IPS-20b (cell line): ENCODE data around the gene DDX55.
"Not testable (repeated sequence)": the region's sequence is repeated elsewhere in the genome, so short reads cannot be mapped to it uniquely, and the experiment has no call there.

ENCODE experiments used
- H3K27ac ChIP-seq: one replicate; pipeline ENCODE4 v1.5.1; 2013; ENCODE audit warnings: low read length
- H3K27me3 ChIP-seq: 2 replicates; pipeline ENCODE4 v1.6.1; 2013; ENCODE audit warnings: mild to moderate bottlenecking, low read length, inconsistent platforms; ENCODE audit not compliant: insufficient read depth
- H3K36me3 ChIP-seq: 2 replicates; pipeline ENCODE4 v1.6.1; 2013; ENCODE audit warnings: low read depth, mild to moderate bottlenecking, inconsistent platforms, low read length, moderate library complexity; ENCODE audit not compliant: insufficient read depth
- H3K4me1 ChIP-seq: 2 replicates; pipeline ENCODE4 v1.6.1; 2013; ENCODE audit warnings: mild to moderate bottlenecking, control low read depth, inconsistent platforms, low read length, moderate library complexity; ENCODE audit not compliant: insufficient read depth
- H3K4me3 ChIP-seq: 2 replicates; pipeline ENCODE4 v1.5.1; 2013; ENCODE audit warnings: mild to moderate bottlenecking, low read length, inconsistent platforms
- H3K9ac ChIP-seq: 2 replicates; pipeline ENCODE4 v1.6.1; 2013; ENCODE audit warnings: low read depth, mild to moderate bottlenecking, inconsistent platforms, low read length, moderate library complexity
- H3K9me3 ChIP-seq: 2 replicates; pipeline ENCODE4 v1.6.1; 2013; ENCODE audit warnings: mild to moderate bottlenecking, low read depth, low read length, inconsistent platforms; ENCODE audit not compliant: insufficient read depth

Gene DDX55, protein sequence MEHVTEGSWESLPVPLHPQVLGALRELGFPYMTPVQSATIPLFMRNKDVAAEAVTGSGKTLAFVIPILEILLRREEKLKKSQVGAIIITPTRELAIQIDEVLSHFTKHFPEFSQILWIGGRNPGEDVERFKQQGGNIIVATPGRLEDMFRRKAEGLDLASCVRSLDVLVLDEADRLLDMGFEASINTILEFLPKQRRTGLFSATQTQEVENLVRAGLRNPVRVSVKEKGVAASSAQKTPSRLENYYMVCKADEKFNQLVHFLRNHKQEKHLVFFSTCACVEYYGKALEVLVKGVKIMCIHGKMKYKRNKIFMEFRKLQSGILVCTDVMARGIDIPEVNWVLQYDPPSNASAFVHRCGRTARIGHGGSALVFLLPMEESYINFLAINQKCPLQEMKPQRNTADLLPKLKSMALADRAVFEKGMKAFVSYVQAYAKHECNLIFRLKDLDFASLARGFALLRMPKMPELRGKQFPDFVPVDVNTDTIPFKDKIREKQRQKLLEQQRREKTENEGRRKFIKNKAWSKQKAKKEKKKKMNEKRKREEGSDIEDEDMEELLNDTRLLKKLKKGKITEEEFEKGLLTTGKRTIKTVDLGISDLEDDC

DNA sequence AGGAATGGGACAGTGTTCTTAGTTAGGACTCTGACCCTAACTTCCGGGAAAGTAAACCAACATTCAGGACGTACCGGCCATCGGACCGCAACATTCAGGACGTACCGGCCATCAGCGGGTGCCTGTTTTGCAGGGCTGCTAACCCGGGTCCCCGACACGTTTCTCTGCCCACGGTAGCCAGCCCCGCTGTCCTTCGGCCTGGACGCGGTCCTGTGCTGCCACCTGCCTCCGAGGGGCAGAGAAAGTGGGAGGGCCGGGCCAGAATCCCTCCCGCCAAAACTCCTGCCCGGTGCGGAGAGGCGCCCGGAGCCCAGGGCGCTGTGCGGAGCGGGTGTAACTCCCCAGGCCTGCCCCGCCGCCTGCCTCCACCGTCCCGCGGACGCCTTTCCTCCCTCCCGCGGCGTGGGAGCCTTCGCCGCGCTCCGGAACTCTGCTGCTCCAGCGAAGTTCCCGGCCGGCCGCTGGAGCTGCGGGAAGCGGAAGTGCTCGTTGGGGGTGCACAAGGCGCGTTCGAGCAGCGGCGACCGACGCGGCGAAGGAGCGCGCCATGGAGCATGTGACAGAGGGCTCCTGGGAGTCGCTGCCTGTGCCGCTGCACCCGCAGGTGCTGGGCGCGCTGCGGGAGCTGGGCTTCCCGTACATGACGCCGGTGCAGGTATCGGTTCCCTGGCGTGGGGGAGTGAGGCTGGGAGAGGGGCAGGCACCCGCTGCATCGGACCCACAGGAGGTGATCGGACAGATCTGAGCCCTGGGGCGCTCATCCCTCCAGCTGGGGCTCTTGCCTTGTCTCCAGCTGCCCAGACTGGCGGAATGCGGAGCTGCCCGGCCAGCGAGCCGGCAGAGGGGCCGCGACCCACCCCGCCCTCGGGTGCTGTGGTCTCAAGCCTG lies at the start of gene DDX55:
DDX55 (plus strand) TSS at position 498 of the 888 bp plus-strand sequence; CDS start at position 548, 50 bp downstream.
- Histone ChIP-seq H3K36me3 (peaks cover 54% of the 10 kb centered on the region), H3K9me3 (no peaks in the 10 kb centered on the region), H3K4me3 (peak within 1 kb of the TSS; percentile 98)

DNA sequence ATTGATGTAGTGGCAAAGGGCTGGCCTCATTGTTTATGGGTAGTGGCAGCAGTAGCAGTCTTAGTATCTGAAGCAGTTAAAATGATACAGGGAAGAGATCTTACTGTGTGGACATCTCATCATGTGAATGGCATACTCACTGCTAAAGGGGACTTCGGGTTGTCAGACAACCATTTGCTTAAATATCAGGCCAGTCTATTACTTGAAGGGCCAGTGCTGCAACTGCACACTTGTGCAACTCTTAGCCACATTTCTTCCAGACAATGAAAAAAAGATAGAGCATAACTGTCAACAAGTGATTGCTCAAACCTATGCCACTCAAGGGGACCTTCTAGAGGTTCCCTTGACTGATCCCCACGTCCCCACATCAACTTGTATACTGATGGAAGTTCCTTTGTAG lies 47.8 kb upstream of the DDX55 start:
- not testable (repeated sequence) for H3K9me3 ChIP-seq, H3K36me3 ChIP-seq, H3K4me3 ChIP-seq, H3K27ac ChIP-seq, H3K27me3 ChIP-seq, H3K4me1 ChIP-seq, H3K9ac ChIP-seq

More for the DNA sequence above, at the start of gene DDX55:
- H3K27me3 ChIP-seq = no peaks in the 10 kb centered on the region
- peak within 1 kb of the TSS; percentile 95 for H3K9ac ChIP-seq
- H3K27ac ChIP-seq = peak within 1 kb of the TSS; percentile 83
- no peaks in the 10 kb centered on the region for H3K4me1 ChIP-seq

DNA sequence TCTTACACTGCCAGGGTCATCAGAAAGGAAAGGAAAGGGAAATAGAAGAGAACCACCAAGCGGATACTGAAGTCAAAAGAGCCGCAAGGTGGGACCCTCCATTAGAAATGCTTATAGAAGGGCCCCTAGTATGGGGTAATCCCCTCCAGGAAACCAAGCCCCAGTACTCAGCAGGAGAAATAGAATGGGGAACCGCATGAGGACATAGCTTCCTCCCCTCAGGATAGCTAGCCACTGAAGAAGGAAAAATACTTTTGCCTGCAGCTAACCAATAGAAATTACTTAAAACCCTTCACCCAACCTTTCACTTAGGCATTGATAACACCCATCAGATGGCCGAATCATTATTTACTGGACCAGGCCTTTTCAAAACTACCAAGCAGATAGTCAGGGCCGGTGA lies 47.1 kb upstream of the DDX55 start:
- H3K9me3 ChIP-seq, H3K27ac ChIP-seq, H3K4me1 ChIP-seq, H3K4me3 ChIP-seq, H3K9ac ChIP-seq, H3K27me3 ChIP-seq, H3K36me3 ChIP-seq: not testable (repeated sequence)

DNA sequence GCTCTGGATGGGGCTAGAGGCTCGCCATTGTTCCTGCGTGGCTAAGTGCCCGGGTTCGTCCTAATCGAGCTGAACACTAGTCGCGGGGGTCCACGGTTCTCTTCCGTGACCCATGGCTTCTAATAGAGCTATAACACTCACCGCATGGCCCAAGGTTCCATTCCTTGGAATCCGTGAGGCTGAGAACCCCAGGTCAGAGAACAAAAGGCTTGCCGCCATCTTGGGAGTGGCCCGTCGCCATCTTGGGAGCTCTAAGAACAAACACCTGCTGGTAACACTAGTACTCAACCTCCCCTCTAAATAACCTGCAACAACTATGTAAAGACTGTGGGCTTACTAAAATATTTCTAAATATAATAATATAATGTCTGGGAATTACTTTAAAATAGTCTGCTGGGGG lies 43.4 kb upstream of the DDX55 start:
- H3K27ac ChIP-seq, H3K9ac ChIP-seq, H3K36me3 ChIP-seq, H3K27me3 ChIP-seq, H3K9me3 ChIP-seq, H3K4me3 ChIP-seq, H3K4me1 ChIP-seq: not testable (repeated sequence)

DNA sequence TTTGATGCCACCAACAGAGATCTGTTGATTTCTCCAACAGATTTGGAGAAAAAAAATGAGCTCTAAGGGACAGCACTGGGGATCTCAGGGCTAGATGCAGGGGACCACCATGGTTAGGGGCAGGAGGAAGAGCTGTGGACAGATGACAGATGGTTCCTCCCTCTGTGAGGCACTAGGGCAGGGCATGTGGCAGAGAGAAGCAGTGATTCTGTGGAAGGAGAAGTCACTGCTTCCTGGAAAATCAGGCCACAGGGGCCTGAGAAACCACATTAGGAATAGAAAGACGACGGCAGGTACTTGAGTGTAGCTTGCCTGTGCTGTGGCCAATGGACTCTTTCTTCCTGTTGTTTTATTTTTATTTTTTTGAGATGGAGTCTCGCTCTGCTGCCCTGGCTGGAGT lies 42.4 kb upstream of the DDX55 start:
- no peak overlapping the region for H3K27ac ChIP-seq
- H3K4me1 ChIP-seq = no peaks in the 10 kb centered on the region
- no peak overlapping the region for H3K4me3 ChIP-seq
- H3K27me3 ChIP-seq = no peaks in the 10 kb centered on the region
- no peaks in the 10 kb centered on the region for H3K9me3 ChIP-seq
- H3K9ac ChIP-seq = no peak overlapping the region
- H3K36me3 ChIP-seq = no peaks in the 10 kb centered on the region

DNA sequence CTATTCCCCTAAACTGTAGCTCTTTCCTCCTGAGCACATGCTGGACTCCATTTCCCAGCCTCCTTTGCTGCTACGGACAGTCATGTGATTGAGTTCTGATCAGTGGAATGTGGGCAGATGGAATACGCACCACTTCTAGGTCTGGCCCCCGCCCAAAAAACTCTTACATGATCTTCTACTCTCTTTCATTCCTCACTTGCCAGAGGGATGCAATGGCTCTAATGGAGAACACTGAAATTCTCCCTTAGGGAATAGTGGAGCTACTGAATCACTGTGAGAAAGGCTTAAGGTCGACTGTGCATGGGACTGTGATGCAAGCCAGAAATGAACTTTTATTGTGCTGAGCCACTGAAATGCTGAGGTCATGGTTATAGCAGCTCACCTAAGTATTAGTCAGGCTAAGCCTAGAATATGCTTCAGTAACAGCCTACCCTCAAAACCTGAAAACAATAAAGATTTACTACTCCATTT lies 30.5 kb upstream of the DDX55 start:
- no peaks in the 10 kb centered on the region; the same call in 1 of the 2 replicates for H3K9me3 ChIP-seq
- no peak overlapping the region for H3K27ac ChIP-seq
- peak overlapping the region; percentile 9; the same call in 1 of the 2 replicates for H3K4me3 ChIP-seq

DNA sequence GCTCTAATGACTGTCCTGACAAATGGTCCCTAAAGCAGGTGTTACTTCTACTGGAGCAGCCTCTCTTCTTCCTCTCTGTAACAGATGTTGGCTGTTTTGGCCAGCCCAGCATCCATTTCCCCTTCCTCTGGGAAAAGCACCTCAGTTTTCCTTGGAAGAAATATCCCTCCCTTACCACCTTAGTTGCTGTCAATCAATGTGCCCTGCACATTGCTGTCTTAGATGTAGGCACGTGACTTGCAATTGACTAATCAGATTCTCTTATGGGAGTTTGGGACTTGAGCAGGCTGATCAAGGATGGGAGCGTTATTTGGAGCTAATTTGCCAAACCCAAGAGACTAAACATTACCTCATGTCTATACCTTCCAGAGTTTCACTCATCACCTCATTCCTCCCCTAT lies 29.5 kb upstream of the DDX55 start:
- H3K27ac ChIP-seq = no peak overlapping the region
- H3K36me3 ChIP-seq = no peaks in the 10 kb centered on the region
- H3K27me3 ChIP-seq = no peaks in the 10 kb centered on the region
- H3K9ac ChIP-seq = no peak overlapping the region
- H3K4me3 ChIP-seq = no peak overlapping the region
- H3K9me3 ChIP-seq = no peaks in the 10 kb centered on the region; the same call in 1 of the 2 replicates
- H3K4me1 ChIP-seq = peaks cover 4% of the 10 kb centered on the region; the same call in 1 of the 2 replicates

More for the DNA sequence above, 30.5 kb upstream of the DDX55 start:
- H3K27me3 ChIP-seq = no peaks in the 10 kb centered on the region
- H3K36me3 ChIP-seq = no peaks in the 10 kb centered on the region
- no peak overlapping the region for H3K9ac ChIP-seq
- H3K4me1 ChIP-seq = peaks cover 4% of the 10 kb centered on the region; the same call in 1 of the 2 replicates

DNA sequence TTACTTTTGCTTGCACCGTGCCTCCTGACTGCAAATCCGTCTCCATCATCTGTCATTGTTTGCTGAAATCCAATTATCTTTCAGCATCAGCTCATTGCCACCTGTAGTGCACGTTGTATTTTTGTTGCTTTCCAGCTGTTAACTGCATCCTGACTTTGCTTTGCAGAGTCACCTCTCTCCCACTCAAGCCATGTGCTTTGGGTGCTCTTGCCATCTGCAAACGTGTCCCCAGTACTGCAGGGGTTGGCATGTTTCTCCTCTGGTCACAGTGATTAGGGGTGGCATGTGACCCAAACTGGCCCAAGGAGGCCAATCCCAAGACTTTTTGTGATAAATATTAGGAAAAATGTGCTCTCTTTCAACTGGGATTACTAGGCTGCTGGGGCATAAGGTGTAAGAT lies 28.0 kb upstream of the DDX55 start:
- Histone ChIP-seq H3K27ac (no peak overlapping the region), H3K36me3 (no peaks in the 10 kb centered on the region), H3K9ac (no peak overlapping the region), H3K9me3 (no peaks in the 10 kb centered on the region; the same call in 1 of the 2 replicates), H3K4me1 (peaks cover 4% of the 10 kb centered on the region; the same call in 1 of the 2 replicates), H3K27me3 (no peaks in the 10 kb centered on the region), H3K4me3 (no peak overlapping the region)

DNA sequence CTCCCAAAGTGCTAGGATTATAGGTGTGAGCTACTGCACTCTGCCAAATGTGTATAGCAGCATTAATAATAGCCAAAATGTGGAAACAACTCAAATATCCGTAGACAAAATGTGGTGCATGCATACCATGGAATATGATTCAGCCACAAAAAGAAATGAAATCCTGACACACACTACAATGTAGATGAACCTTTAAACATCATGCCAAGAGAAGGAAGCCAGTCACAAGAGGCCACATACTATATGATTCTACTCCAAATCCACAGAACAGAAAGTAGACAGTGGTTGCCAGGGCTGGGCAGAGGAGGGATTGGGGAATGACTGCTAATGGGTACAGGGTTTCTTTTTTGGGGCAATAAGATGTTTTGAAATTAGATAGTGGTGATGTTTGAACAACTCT lies 25.3 kb upstream of the DDX55 start:
- no peaks in the 10 kb centered on the region; the same call in 1 of the 2 replicates for H3K9me3 ChIP-seq
- H3K4me3 ChIP-seq = no peak overlapping the region
- H3K36me3 ChIP-seq = no peaks in the 10 kb centered on the region
- no peak overlapping the region for H3K27ac ChIP-seq
- H3K4me1 ChIP-seq = no peaks in the 10 kb centered on the region
- H3K9ac ChIP-seq = no peak overlapping the region
- H3K27me3 ChIP-seq = no peaks in the 10 kb centered on the region

DNA sequence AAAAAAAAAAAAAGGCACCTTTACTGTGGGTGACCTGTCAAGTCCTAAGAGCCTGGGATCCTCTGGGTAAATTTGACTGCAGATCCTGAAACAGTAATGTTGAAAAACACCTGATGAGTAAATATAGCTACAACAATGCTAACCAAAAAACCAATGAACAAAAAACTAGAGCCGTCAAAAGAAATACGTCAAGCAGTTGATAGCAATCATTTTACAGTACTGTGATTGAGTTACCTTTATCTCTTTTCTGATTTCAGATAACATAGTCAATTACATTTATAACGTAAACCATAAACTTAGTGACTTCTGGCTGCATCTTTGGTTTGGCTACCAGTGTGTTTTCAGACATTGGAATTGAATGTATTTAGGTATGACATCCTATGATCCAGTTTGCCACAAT lies 23.7 kb upstream of the DDX55 start:
- Histone ChIP-seq H3K4me1 (no peaks in the 10 kb centered on the region), H3K27ac (no peak overlapping the region), H3K9ac (no peak overlapping the region), H3K36me3 (no peaks in the 10 kb centered on the region), H3K9me3 (no peaks in the 10 kb centered on the region; the same call in 1 of the 2 replicates), H3K4me3 (no peak overlapping the region), H3K27me3 (no peaks in the 10 kb centered on the region)

DNA sequence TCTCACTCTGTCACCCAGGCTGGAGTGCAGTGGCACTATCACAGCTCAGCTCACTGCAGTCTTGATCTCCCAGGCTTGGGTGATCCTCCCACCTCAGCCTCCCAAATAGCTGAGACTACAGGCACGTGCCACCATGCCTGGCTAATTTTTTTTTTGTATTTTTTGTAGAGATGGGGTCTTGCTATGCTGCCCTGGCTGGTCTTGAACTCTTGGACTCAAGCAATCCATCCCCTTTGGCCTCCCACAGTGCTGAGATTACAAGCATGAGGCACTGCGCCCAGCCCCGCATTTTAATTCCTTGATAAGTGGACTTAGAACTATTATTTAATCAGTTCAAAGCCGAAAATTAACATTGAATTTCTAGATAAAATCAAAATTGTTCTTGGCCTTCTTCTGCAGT lies 23.1 kb upstream of the DDX55 start:
- H3K9ac ChIP-seq = not testable (repeated sequence)

More for the DNA sequence above, 23.1 kb upstream of the DDX55 start:
- not testable (repeated sequence) for H3K36me3 ChIP-seq, H3K4me3 ChIP-seq, H3K27me3 ChIP-seq, H3K4me1 ChIP-seq, H3K27ac ChIP-seq, H3K9me3 ChIP-seq
